ENCODE data around the gene EXD3. TPM values are rescaled to one million over a fixed set of nuclear protein-coding genes. Genes with fewer than 3 reads are reported as not detected.

EXD3 gene
- total RNA-seq, 4 donors from 2014 or later, result 2.8 to 16.8 (median 9.1) TPM

- 94 to 97% methylated on average over 7 to 11 of the region's 12 CpGs for WGBS, 2 donors
- no peaks in the 10 kb centered on the region for H3K4me1 ChIP-seq
- no peak for TF ChIP-seq CTCF (IDR thresholded peaks at IDR 0.05)
- no peak for TF ChIP-seq POLR2A (IDR thresholded peaks at IDR 0.05)
- H3K27me3 ChIP-seq, result no peaks in the 10 kb centered on the region
- intact Hi-C loops (cut with DNase I), result no loop called here
- H3K4me3 ChIP-seq, result no peak overlapping the region
- no peak for DNase-seq
- peaks cover 0 to 24% (median 0%) of the 10 kb centered on the region in 3 donors for H3K36me3 ChIP-seq
- H3K9me3 ChIP-seq, result peaks cover 0 to 10% (median 0%) of the 10 kb centered on the region in 3 donors
- no peak overlapping the region for H3K27ac ChIP-seq
Observed at GRCh38 chr9:137376386-137376785, 46.6 kb downstream of the EXD3 start.

GRCh38 chr9:137375321-137376058 lies 47.5 kb downstream of the EXD3 start:
- H3K4me1 ChIP-seq, result no peaks in the 10 kb centered on the region
- no peaks in the 10 kb centered on the region for H3K27me3 ChIP-seq
- intact Hi-C loops (cut with DNase I), result no loop called here
- H3K4me3 ChIP-seq, result no peak overlapping the region
- H3K27ac ChIP-seq, result no peak overlapping the region
- H3K9me3 ChIP-seq, result peaks cover 0 to 10% (median 0%) of the 10 kb centered on the region in 3 donors
- TF ChIP-seq POLR2A (IDR thresholded peaks at IDR 0.05) (no peak), CTCF (IDR thresholded peaks at IDR 0.05) (no peak)
- no peak for DNase-seq
- H3K36me3 ChIP-seq, result peaks cover 0 to 24% (median 0%) of the 10 kb centered on the region in 3 donors
- WGBS, 2 donors, result 96% methylated on average over 6 to 11 of the region's 11 CpGs

GRCh38 chr9:137374131-137374845 lies 48.7 kb downstream of the EXD3 start:
- intact Hi-C loops (cut with DNase I), result no loop called here
- no peaks in the 10 kb centered on the region for H3K4me1 ChIP-seq
- peaks cover 0 to 24% (median 0%) of the 10 kb centered on the region in 3 donors for H3K36me3 ChIP-seq
- 92 to 96% methylated on average over 17 to 30 of the region's 37 CpGs for WGBS, 2 donors
- peaks cover 0 to 10% (median 0%) of the 10 kb centered on the region in 3 donors for H3K9me3 ChIP-seq
- TF ChIP-seq CTCF (IDR thresholded peaks at IDR 0.05), result no peak
- no peak for TF ChIP-seq POLR2A (IDR thresholded peaks at IDR 0.05)
- no peak overlapping the region for H3K27ac ChIP-seq
- DNase-seq, result no peak
- H3K4me3 ChIP-seq, result no peak overlapping the region
- no peaks in the 10 kb centered on the region for H3K27me3 ChIP-seq

- intact Hi-C loops (cut with DNase I), result no loop called here
- H3K4me1 ChIP-seq, result no peaks in the 10 kb centered on the region
- H3K27me3 ChIP-seq, result no peaks in the 10 kb centered on the region
- no peak for TF ChIP-seq POLR2A (IDR thresholded peaks at IDR 0.05)
- no peak for TF ChIP-seq CTCF (IDR thresholded peaks at IDR 0.05)
- DNase-seq, result no peak
- peaks cover 0 to 24% (median 0%) of the 10 kb centered on the region in 3 donors for H3K36me3 ChIP-seq
- peaks cover 0 to 10% (median 0%) of the 10 kb centered on the region in 3 donors for H3K9me3 ChIP-seq
- 90 to 93% methylated on average over 15 to 16 of the region's 16 CpGs for WGBS, 2 donors
- H3K27ac ChIP-seq, result no peak overlapping the region
- H3K4me3 ChIP-seq, result no peak overlapping the region
Observed at GRCh38 chr9:137373611-137373980, 49.4 kb downstream of the EXD3 start.
